K562 (cell line): ENCODE results near the gene HELZ2. TPM values are rescaled to one million over a fixed set of nuclear protein-coding genes. Genes with fewer than 3 reads are reported as not detected.

Experiments
- ATAC-seq: fragments of 200-7000 bp; cut with Tn5 transposase; 3 replicates; pipeline ENCODE4 v1.9.1; 2020; ENCODE audit warnings: moderate library complexity
- BruUV-seq: library from RNA; stranded (reverse); fragments of 400-500 nt; replicated peaks from 2 replicates; lab custom pipeline; 2021; lab: Mats Ljungman, UMichigan
- CTCF ChIA-PET: fragments of 300-600 bp; formaldehyde crosslinking; extraction: SDS; loops from one replicate; lab custom pipeline; 2021; ENCODE audit warnings: low intra/inter-chr PET ratio; lab: Yijun Ruan, JAX
- POLR2A ChIA-PET: fragments of 300-600, 350-650 bp; sonication (Branson Sonifier 250); formaldehyde crosslinking; extraction: SDS; loops from one replicate; lab custom pipeline; 2021; ENCODE audit warnings: antibody characterized with exemption, inconsistent platforms; lab: Yijun Ruan, JAX
- DNase-seq, 4 experiments: peaks; one replicate each; pipeline versions ENCODE4 v3.0.0 to v3.0.0-alpha.2; 2011 to 2018; ENCODE audit warnings: low spot score in 3 of 4, mixed read lengths in 3 of 4; ENCODE audit errors: extremely low read depth in 1 of 4
- FAIRE-seq: peaks from 2 replicates; lab custom pipeline; 2011; peaks lifted over from hg19 to GRCh38; lab: Jason Lieb, UNC
- H2AFZ ChIP-seq: 2 replicates; pipeline ENCODE4 v1.6.0; 2011; ENCODE audit warnings: low read depth, low read length, control low read depth, inconsistent platforms
- H3K27ac ChIP-seq: fragments of 200-600 bp; 3 replicates; pipeline ENCODE4 v1.8.0; 2011; ENCODE audit warnings: low read depth, mild to moderate bottlenecking, control low read depth, inconsistent platforms, low read length, moderate library complexity, mixed read lengths; ENCODE audit errors: extremely low read depth
- H3K27me3 ChIP-seq, 2 experiments: fragments of 300-600 bp in 1 of 2; 2 replicates in 1 of 2; 3 replicates in 1 of 2; pipeline versions ENCODE4 v1.6.0 to v1.8.0; 2011; ENCODE audit warnings: inconsistent platforms in 2 of 2, low read length in 2 of 2, mild to moderate bottlenecking in 1 of 2, mixed read lengths in 1 of 2, moderate library complexity in 1 of 2; ENCODE audit not compliant: control insufficient read depth in 2 of 2, insufficient read depth in 2 of 2
- H3K36me3 ChIP-seq: fragments of 300-600 bp; 3 replicates; pipeline ENCODE4 v1.8.0; 2011; ENCODE audit warnings: mild to moderate bottlenecking, low read length, inconsistent platforms; ENCODE audit not compliant: control insufficient read depth, insufficient read depth
- H3K4me1 ChIP-seq, 2 experiments: fragments of 200-600 bp in 1 of 2; replicated peaks in 1 of 2; 2 replicates in 1 of 2; 3 replicates in 1 of 2; pipeline versions ENCODE4 v1.5.1 to v1.8.0; 2011; ENCODE audit warnings: inconsistent platforms in 2 of 2, low read length in 2 of 2, mild to moderate bottlenecking in 1 of 2, mixed read lengths in 1 of 2, moderate library complexity in 1 of 2; ENCODE audit not compliant: control insufficient read depth in 2 of 2, insufficient read depth in 2 of 2
- H3K4me2 ChIP-seq: 2 replicates; pipeline ENCODE4 v1.6.1; 2011; ENCODE audit warnings: low read length, control low read depth, inconsistent platforms, mixed read lengths; ENCODE audit not compliant: insufficient read depth
- H3K4me3 ChIP-seq: fragments of 200-600 bp; sonication (generic), shearing (Covaris generic); 2 replicates; pipeline ENCODE4 v1.5.1; 2016; ENCODE audit warnings: control low read depth, inconsistent platforms
- H3K79me2 ChIP-seq: fragments of 200-600 bp; 3 replicates; pipeline ENCODE4 v1.8.0; 2011; ENCODE audit warnings: low read length, inconsistent platforms; ENCODE audit not compliant: control insufficient read depth, insufficient read depth
- H3K9ac ChIP-seq, 2 experiments: 2 replicates each; pipeline versions ENCODE4 v1.6.0 to v1.6.1; 2011; ENCODE audit warnings: low read depth in 2 of 2, low read length in 2 of 2, control low read depth in 1 of 2, inconsistent platforms in 1 of 2, mild to moderate bottlenecking in 1 of 2, mixed read lengths in 1 of 2; ENCODE audit not compliant: insufficient read depth in 1 of 2
- H3K9me1 ChIP-seq: one replicate; pipeline ENCODE4 v1.6.0; 2011; ENCODE audit warnings: inconsistent platforms, mild to moderate bottlenecking, low read length, moderate library complexity; ENCODE audit not compliant: control insufficient read depth, insufficient read depth
- H3K9me3 ChIP-seq: replicated peaks from 2 replicates; pipeline ENCODE4 v1.5.1; 2011; ENCODE audit warnings: low read depth, low read length, inconsistent platforms; ENCODE audit not compliant: control insufficient read depth, insufficient read depth
- H4K20me1 ChIP-seq: replicated peaks from 2 replicates; pipeline ENCODE4 v1.6.1; 2011; ENCODE audit warnings: low read length, inconsistent platforms, mixed read lengths; ENCODE audit not compliant: control insufficient read depth, insufficient read depth
- HLTF ChIP-seq: fragments of 450-650 bp; IDR thresholded peaks from 2 replicates; pipeline ENCODE4 v1.6.1; 2016
- RFX7 ChIP-seq: fragments of 250-450 bp; sonication (Bioruptor Pico); IDR thresholded peaks from 2 replicates; pipeline ENCODE4 v1.5.1; 2021; ENCODE audit warnings: mild to moderate bottlenecking
- ZNF75A ChIP-seq: fragments of 450-650 bp; formaldehyde crosslinking; IDR thresholded peaks from 2 replicates; pipeline ENCODE4 v1.4.0; 2020; ENCODE audit warnings: mild to moderate bottlenecking
- WGBS: fragments of 100-300 bp; shearing (Covaris generic); methylation state at CpG from one replicate; pipeline ENCODE4 v1.1.6; 2016; ENCODE audit warnings: low coverage, mixed read lengths; ENCODE audit not compliant: insufficient coverage; ENCODE audit errors: missing lambda C conversion rate; 5-methylcytosine and 5-hydroxymethylcytosine counted together
- in situ Hi-C: fragments of 300-500 bp; cut with MboI; formaldehyde crosslinking; loops from 4 replicates; pipeline ENCODE4 v1.15.0; 2018; ENCODE audit warnings: inconsistent platforms, mixed read lengths
- intact Hi-C: fragments of 100-400 bp; cut with micrococcal nuclease; formaldehyde crosslinking; loops from 2 replicates; pipeline ENCODE4 v1.14.2; 2022
- polyA plus RNA-seq, 8 experiments: library from polyadenylated mRNA; depleted of rRNA in 4 of 8; stranded (reverse) in 5 of 8; unstranded in 3 of 8; fragments of >200 nt; fragmentation: Nextera tagmentation in 2 of 8; fragmentation: Illumina TruSeq in 1 of 8; extraction: Ambion mirVana in 2 of 8; extraction: Trizol in 1 of 8; gene quantifications; 2 replicates each; pipeline versions ENCODE4 v1.2.1 to v1.2.3, GENCODE V29; 2011 to 2014; ENCODE audit warnings: inconsistent platforms in 1 of 8, missing spikeins in 1 of 8
- total RNA-seq, 7 experiments: library from RNA; depleted of rRNA in 6 of 7; stranded (reverse); fragments of >200 nt in 6 of 7; fragmentation: Illumina TruSeq in 2 of 7; extraction: Trizol in 2 of 7; gene quantifications; 2 replicates each; pipeline versions ENCODE4 v1.2.1 to v1.2.3, GENCODE V29; 2011 to 2021; ENCODE audit warnings: low replicate concordance in 1 of 7
- TF ChIP-seq, protein P1 (sequence below): fragments of 250-450 bp; sonication (Bioruptor Pico); IDR thresholded peaks from 2 replicates; pipeline ENCODE4 v1.4.0; 2020; ENCODE audit warnings: borderline replicate concordance
- TF ChIP-seq, protein P2 (sequence below): sonication (generic); formaldehyde crosslinking; IDR thresholded peaks from 2 replicates; pipeline ENCODE4 v1.9.0; 2022; ENCODE audit warnings: mild to moderate bottlenecking, missing genetic modification reagents

The HELZ2 gene
- total and polyA plus RNA-seq, 9 of the 15 experiments (the other 6 are each of a cell fraction or from before 2014, with no cell fraction given): 0.03 to 7.8 (median 2.9) TPM; not detected in 1

DNA sequence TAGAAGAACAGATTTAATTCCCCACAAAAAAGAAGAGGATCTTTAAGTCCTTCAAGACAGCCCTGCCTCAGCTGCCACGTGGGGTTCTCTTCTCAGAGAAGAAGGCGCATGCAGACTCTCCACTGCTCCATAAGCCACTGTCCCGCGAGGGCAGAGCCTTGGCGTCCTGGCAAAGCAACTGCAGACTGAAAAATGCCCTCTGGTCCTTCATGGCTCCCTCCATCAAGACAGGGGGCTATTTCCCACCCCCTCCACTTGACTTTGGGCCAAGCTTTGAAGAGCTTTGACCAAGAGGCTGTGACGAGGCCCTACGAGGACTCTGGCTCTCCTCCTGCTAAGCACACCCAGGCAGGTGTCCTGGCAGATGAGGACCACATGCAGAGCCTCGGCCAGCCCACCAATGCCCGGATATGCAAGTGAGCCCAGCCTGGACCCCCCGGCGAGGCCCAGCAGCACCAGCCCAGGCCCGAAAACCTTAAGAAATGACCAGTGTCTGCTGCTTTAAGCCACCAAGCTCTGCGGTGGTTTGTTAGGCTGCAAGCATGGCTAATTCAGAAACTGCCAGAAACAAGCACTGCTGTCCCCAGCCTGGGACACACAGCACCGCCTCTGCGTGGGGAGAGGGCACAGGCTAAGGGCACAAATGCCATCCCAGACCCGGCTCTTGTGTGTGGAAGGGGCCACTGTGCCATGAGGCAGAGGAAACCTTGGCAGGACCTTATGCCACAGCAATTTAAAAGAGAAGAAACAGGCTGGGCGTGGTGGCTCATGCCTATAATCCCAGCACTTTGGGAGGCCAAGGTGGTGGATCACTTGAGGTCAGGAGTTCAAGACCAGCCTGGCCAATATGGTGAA lies 36.8 kb upstream of the HELZ2 start:
- POLR2A ChIA-PET: interaction anchor here (0.9 kb wide), 2 partner anchors 12 to 15 kb away, joined by 3 read pairs; no protein-coding TSS in a partner anchor

More for the DNA sequence above, 36.8 kb upstream of the HELZ2 start:
- Histone ChIP-seq H4K20me1 (no peaks in the 10 kb centered on the region), H3K27ac (no peak overlapping the region), H3K4me1 (peaks cover 0 to 3% of the 10 kb centered on the region in 2 experiments; a peak in 2 of 5 replicates), H3K79me2 (peaks cover 14% of the 10 kb centered on the region), H3K4me2 (no peak overlapping the region), H3K9me3 (0 out of 2 replicates have a peak, but pooled peaks cover 2% of the 10 kb centered on the region), H3K27me3 (no peaks in the 10 kb centered on the region), H3K9me1 (no peaks in the 10 kb centered on the region), H3K4me3 (no peak overlapping the region), H3K9ac (0 out of 4 replicates have a peak overlapping the region, but pooled peaks of 1 of the 2 experiments have one; percentile 26), H3K36me3 (peaks cover 12% of the 10 kb centered on the region; the same call in 1 of the 3 replicates), H2AFZ (no peak overlapping the region)
- no peak for FAIRE-seq
- in situ Hi-C loops (no loop called here), intact Hi-C loops (no loop called here)
- BruUV-seq: no TSS peak
- ATAC-seq: no peak
- CTCF ChIA-PET: no interaction called here
- 91% methylated on average over 17 of the region's 17 CpGs for WGBS
- TF ChIP-seq RFX7 (no peak), ZNF75A (CRISPR knock-in tag) (no peak), HLTF (no peak)
- TF ChIP-seq, protein P1, sequence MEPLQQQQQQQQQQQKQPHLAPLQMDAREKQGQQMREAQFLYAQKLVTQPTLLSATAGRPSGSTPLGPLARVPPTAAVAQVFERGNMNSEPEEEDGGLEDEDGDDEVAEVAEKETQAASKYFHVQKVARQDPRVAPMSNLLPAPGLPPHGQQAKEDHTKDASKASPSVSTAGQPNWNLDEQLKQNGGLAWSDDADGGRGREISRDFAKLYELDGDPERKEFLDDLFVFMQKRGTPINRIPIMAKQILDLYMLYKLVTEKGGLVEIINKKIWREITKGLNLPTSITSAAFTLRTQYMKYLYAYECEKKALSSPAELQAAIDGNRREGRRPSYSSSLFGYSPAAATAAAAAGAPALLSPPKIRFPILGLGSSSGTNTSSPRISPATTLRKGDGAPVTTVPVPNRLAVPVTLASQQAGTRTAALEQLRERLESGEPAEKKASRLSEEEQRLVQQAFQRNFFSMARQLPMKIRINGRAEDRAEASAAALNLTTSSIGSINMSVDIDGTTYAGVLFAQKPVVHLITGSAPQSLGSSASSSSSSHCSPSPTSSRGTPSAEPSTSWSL: no peak
- TF ChIP-seq, protein P2, sequence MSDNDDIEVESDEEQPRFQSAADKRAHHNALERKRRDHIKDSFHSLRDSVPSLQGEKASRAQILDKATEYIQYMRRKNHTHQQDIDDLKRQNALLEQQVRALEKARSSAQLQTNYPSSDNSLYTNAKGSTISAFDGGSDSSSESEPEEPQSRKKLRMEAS: no peak
- TF ChIP-seq, all 486 proteins: peak for 0
- no peak for DNase-seq
